ENCODE data around the gene CPTP.

Gene CPTP

DNA sequence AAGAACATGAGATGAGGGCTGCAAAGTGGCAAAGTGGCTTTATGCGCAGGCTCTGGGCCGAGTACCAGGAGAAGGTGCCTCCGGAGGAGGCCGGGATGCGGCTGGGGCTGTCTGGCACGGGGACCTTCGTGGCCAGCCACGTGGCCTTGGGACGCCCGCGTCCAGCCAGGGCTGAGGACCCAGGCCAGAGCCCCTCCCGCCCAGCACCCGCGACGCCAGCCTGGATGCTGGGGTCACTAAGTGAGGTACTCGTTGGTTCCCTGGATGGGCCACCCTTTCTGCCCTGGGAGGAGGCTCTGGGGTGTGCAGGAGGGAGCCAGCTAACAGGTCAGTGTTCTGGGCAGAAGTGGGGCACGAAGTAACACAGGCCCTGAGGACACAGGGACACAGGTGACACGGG is 31.8 kb upstream of the CPTP start:
- no peak for DNase-seq

DNA sequence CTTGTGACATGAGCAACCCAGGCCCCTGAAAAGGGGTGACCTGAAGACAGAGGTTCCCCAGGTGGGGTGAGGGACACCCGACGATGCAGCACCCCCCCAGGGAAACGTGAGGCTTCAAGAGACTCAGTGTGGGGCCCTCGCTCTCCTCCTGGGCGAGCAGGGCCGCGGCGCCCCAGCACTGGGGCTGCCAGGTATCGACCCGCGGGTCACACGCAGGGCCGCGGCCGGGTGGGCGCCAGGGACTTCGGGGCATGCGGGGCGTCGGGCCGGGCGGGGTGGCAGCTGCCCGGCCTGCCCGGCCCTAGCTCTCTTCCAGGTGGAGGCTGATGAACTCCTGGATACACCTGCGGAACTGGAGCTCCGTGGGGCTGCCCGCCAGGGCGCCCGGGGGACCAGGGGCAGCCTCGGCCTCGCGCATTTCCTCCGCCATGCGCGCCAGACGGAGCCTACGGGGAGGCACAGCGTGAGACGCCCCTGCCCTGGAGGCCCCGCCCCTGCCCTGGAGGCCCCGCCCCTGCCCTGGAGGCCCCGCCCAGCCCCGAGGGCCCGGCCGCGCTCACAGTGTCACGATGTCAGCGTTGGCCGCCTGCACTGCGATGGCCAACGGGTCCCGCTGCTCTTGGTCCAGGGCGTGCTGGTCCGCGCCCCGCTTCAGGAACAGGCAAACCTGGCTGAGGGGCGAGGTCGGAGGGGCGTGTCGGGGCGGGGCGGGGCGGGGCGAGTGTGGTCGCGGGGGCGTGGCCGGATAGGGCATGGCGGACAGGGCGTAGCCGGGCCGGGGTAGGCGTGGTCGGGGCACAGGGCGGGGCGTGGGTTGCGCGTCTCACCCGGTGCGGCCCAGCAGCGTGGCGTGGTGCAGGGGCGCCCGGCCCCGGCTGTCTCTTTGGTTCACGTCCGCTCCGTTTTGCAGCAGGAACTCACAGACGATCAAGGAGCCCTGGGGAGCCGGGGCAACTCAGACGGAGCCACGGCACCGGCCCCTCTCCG is 31.0 kb upstream of the CPTP start:
- no peak for DNase-seq

DNA sequence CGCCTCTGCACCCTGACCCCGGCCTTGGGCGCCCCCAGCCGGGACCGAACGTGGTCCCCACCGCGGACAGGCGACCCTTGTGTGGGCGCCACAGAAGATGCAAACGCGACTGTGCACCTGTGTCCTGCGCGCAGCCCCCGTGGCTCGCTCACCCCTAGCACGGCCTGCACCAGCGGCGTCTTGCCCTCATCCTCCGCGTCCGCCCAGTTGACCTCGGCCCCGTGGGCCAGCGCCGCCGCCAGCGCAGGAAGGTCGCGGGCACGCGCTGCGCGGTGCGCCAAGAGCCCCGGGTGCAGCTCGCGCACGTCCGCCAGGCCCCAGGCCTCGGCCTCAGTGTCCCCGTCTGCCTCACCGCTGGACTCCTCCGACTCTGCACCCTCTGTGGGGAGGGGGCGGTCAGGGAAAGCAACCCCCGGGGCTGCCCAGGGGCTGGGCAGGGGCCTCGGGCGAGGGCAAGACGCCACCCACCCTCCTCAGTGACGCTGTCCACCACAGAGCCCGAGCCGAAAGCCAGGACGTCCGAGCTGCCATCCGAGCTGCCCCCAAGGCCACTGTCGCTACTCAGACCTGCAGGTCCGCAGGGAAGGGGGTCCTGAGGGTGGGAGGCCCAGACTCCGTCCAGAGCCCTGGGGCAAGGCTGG is 30.2 kb upstream of the CPTP start:
- no peak for DNase-seq

DNA sequence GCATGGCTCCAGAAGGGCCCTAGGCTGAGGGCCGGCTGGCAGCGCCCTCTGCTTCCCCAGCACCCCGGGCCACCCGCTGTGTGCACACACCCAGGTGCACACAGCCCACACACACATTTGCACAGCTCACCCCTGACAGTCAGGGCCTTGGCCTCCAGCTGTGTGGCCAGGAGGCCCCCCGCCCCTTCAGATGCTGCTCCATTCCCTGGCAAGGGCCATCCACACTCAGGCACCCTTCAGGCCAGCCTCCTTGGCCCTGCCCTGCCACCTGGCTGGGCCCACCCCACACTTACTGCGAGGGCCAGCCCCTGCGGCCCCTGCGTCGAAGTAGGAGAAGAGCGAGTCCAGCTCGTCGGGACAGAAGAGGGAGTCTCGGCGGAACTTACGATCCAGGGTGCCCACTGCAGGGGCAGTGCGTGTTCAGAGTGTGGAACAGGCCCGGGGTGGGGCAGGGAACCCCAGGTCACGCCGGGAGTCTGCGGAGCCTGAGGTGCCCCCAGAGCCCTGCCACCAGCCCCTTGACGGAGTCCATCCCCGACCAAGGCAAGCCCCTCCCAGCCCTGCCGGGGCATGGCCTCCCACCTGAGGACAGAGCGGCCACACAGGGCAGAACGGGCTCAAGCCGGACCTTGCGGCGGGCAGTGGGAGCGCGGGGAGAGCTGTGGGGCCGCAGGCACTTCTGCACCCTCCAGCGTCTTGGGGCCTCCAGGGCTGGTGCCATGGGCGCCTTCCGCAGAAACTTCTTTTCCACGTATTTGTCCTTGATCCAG is 29.3 kb upstream of the CPTP start:
- no peak for DNase-seq

DNA sequence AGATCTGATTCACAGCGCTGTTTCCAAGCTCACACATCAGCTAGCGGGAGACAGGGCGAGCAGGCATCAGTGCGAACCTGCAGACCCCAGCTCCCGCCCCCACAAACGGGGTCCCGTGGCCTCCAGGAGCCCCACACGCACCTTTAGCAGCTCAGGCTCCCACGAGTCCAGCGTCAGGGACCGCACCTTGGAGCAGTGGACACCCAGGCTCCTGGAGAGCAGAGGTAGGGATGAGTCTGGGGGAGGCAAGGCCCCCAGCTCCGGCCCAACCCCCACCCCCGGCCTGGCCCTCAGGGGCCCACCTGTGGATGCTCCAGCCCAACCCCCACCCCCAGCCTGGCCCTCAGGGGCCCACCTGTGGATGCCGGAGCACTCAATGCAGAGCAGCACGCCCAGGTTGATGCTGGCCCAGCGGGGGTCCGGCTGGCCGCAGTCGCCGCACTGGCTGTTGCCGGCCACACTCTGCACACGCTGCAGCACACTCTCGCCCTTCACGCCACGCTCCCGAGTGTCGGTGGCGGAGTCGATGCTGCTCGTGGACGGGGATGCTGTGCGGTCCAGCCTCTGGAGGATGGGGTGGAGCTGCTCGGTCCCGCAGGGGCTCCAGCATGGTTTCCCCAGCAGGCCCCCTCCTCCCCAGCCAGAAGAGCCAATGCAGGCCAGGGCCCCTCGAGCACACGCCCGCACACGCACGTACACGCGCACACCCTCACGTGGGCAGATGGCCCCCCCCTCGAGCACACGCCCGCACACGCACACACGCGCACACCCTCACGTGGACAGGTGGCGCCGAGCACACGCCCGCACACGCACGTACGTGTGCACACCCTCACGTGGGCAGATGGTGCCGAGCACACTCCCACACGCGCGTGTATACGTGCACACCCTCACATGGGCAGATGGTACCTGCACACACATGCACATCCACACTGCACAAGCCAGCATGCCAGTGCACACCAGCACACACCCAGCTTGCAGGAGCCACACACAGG is 28.2 kb upstream of the CPTP start:
- no peak for DNase-seq

DNA sequence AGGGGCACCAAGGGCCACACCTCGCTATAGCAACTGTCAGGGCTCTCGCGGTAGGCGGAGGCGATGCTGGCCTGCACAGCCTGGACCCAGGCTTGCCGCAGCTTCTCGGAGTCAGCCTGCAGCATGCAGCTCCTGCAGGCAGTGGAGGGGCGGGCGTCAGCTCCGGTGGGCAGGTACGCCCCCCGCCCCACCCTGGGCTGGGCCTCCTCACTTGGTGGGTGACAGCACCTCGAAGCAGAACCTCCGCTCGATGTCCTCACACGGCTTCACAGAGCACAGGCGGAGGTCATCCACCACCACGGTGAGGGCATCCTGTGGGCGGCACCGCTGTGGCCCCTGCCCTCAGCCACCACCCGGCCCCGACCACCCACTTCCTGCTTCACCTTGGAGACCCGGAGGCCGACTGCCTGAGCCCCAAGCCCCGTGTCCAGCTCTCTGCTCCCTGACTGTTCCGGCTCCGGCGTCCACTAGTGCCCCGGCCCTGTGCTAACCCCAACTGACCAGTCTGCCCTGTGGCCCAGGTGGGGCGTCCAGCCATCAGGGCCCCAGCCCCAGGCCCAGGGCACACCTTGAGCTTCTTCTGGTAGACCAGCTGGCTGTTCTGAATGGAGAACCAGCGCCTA is 26.7 kb upstream of the CPTP start:
- no peak for DNase-seq

DNA sequence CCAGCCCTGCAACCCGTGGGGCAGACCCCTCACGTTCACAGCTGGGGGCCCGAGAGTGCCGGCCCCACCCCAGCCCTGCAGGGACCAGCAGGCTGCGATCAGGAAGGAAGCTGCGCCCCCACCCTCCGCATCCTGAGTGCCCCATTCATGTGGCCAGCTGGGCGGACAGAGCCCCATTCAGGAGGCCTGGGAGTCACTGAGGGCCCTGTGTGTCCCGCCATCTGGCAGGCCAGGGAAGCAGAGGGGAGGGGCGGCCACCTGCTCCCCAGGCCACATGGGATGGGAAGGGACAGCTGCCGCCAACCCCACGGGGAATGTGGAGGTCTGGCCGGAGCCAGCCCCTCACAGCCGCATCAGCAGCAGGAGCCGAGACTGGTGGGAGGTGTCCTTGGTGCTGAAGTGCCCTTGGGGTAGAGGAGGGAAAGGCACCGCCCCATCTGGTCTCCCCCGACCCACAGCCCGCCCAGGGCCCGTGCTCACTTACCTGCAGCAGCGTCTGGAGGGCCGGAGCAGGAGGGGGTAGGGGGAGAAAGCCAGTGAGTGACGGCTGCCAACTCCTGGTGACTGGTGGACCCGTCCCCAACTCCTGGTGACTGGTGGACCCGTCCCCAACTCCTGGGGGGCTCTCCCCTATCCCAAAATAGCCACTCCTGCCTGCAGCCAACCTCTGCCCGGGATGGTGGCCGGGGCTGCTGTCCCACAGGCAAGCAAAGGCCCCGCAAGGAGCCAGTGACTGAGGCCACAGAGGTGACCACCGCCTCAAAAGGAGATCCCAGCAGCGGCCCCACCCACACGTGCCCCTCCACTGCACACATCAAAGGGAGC is 25.5 kb upstream of the CPTP start:
- DNase-seq, result no peak

DNA sequence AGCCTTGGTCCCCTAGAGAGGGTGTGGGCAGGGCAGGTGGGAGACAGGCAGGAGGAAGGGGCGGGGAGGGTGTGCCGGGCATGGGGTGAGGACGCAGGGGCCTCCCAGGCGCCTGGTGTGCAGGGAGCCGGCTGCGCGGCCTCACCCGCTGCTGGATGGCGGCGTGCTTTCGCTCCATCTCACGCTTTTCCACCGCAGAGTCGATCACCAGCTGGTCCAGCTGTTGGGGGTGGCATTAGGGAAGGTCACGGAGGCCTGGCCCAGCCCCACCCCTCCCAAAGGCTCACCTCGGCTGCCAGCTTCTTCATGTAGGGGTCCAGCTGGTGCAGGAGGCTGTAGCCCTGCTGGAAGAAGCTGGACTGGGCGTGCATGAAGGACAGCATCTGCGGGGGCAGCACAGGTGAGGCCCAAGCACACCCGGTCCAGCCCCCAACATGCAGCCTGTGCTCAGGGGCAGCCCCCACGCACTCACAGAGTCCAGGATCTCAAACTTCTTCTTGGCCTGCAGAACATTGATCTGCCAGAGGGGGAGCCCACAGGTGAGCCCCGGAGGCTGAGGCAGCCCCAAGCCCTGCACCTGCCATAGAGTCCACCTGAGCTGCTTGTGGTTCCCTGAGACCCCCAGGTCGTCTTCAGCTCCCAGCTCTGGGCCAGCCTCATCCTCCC is 24.8 kb upstream of the CPTP start:
- DNase-seq, result no peak

DNA sequence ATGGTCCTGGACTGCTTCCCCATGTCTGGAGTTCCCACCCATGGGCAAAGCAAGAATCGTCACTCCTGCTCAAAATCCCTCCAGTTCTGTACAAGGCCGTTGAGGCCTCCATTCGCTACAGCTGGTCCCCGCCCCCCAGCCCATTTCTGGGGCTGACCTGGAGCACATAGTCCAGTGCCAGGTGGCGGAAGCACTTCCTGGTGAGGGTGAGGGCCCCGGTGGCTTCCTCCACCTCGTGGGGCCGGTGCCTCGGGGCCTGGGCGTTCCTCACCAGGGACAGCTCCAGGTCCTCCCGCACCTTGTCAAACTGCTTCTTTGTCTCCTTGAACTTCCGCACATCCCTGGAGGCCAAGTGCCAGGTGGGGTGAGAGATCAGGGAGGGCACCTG is 24.3 kb upstream of the CPTP start:
- DNase-seq, result no peak

DNA sequence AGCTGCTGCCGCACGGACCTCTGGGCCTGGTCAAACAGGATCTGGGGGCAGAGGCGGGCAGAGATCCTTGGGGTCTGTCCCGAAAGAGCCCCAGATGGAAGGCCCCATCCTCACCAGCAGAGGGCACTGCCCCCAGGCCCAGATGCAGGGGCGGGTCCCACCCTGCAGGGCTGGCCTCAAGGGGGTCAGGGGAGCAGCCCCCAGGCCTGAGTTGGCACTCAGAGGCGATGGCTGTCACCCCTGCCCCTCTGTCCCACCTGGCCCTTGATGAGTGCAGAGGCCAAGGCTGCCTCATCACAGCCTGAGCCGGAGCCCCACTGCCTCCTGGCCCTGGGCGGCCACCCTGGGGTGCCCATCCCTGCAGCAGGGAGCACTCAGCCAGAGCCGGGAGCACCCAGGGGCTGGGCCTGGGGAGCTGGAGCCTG is 22.6 kb upstream of the CPTP start:
- DNase-seq, result no peak

DNA sequence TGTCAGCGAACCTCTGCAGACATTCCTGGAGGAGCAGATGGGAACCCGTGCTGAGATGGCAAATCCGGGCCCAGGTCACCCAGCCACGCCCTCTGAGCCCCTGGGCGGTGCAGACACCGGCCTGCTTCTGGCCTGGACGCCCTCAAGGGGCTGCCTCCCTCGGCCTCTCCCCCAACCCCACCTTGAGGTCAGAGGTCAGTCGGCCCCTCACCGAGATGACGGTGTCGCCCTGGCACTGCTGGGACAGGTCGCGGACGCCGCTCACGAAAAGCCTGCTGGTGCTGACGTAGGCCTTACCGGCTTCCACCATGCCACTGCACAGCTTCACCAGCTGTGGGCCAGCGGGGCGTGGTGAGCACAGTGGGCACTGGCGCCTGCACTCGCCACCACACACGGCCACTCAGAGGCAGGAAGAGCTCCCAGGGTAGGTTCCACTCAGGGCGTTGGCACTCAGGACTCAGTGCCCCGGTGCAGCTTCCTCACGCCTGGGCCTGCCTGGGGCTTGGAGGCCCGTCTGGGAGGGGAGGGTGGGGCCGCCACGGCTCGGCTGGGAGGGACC is 21.6 kb upstream of the CPTP start:
- DNase-seq, result no peak

DNA sequence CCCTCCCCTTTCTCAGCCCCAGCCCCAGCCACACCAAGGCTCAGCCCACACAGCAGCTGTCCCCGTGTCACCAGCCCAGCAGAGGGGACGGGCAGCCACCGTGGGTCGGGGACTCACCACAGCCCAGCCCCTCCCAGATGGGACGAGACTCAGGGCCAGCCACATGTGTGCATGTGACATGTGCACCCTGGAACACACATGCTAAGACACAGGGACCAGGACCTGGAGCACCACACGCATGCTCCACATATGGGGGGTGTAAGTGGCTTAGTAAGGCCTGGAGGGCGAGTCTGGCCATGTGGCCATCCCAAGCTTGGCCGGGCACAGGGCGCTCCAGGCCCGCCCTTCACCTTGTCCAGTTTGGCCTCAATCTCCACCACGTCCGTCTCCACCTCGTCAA is 20.9 kb upstream of the CPTP start:
- DNase-seq, result no peak

DNA sequence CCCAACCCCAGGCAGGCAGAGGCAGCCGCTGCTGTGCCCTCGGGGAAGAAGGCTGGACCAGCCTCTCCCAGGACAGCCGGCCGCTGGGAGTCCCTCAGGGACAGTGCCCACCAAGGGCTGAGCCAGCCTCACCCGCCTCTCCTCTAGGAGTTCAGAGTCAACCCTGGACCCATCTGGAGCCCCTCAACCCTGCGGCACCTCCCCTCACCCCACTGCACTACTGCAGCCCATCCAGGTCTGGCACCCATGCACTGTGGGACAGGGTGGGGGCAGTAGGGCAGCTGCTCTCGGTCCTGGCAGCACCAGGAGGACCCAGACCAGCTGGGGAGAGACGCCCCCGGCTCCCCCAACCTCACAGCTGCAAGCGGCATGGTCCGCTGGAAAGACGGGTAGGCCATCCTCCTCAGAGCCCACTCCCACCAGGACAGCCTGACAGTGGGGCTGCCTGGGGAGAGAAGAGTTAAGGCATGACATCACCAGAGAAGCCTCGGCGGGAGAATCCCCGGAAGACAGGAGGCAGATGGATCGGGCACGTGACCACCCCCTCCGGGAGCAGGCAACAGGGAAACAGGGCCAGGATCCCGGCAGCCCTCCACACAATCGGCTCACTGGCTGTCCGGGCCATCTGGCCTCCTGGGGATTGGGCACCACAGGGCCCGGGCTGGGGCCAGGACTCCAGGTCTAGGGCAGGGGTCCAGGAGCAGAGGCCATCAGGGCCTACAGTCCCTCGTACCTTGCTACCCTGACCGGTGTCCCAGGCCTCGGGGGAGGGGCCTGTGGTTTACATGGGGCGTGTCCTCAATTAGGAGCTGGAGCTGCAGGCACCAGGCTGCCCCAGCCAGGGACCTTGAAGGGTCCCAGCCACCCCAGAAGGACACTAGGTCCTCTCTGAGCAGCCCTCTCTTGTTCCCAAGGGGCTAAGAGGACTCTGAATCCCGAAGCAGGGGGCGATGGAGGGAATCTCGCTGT is 20.0 kb upstream of the CPTP start:
- no peak for DNase-seq

DNA sequence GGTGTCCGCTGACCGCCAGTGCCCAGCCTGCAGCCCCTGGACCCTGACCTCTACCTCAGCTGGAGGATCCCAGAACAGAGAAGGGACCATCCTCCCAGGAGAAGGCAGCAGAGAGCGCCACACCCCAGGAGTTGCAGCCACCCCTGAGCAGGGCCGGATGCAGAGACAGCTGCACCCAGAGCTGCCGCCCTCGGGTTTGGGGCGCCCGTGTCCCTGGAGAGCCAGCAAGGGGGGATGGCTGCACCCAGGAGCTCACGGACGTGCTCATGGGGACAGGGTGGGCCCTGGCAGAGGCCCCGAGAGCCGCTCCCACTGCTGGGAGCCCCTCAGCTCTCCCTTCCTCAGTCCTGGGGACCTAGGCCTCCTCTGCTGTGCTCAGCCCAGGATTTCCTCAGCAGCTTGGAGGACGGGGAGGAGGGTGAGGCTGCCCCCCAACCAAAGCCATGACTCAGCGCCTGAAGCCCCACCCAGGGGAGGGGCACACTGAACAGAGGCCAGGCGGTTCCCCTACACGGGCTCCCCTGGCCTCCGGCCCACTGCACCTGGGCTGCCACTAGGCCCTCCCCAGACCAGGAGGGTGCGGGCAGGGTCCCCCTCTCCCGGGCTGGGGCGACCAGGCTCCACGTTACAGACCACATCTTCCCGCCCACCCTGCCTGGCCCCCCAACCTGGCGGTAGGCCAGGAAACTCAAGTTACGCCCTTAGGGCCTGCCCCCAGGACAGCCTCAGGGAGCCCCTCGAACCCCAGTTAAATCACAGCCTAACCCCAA is 19.1 kb upstream of the CPTP start:
- no peak for DNase-seq

DNA sequence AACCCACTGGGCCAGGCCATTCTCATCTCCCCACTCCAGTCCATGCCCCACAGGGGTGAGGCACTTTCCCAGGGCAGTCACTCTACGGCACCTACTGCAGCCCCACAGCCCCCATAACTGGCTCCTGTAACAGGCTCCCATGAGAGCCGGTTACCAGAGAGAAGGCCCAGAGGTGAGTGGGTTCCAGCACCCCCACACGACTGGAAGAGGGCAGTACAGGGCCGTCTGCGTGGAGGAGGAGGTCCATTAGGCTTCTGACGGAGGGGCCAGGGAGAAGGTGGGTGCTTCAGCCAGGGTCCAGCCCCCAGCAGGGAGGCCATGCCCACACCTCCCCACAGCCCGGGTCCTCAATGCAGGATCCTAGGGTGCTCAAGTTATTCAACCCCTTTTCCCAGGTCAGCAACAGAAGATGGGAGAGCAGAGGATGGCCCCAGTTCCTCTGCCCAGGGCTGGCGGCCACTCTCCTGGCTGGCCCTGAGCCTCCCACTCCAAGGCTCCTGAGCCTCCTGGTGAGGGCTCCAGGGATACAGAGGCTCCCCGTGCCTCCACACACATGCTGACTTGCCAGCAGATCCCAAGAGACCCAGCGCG is 18.4 kb upstream of the CPTP start:
- no peak for DNase-seq

DNA sequence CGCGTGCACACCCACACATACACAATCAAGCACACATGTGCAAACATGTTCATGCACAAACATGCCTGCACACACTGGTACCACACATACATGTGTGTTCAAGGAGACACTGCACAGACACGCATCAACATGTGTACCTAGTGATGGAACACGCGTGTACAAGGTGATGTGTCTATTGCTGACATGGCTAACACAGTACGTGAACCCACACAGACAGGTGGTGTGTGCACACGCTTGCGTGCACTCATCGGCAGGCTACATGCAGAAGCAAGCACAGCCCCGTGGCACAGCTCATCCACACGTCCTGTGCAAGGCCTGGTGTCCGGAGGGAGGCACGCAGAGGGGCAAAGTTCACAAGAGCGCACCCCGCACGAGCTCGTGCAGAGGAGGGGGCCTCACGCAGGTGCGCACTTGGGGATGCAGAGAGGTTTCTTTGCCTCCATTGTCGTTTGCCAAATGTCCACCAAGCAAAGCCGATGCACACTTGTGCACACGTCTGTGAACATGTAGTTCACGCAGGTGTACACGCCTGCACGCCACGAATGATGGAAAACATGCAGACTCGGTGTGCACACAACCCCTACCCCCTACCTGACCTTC is 17.8 kb upstream of the CPTP start:
- DNase-seq, result no peak

DNA sequence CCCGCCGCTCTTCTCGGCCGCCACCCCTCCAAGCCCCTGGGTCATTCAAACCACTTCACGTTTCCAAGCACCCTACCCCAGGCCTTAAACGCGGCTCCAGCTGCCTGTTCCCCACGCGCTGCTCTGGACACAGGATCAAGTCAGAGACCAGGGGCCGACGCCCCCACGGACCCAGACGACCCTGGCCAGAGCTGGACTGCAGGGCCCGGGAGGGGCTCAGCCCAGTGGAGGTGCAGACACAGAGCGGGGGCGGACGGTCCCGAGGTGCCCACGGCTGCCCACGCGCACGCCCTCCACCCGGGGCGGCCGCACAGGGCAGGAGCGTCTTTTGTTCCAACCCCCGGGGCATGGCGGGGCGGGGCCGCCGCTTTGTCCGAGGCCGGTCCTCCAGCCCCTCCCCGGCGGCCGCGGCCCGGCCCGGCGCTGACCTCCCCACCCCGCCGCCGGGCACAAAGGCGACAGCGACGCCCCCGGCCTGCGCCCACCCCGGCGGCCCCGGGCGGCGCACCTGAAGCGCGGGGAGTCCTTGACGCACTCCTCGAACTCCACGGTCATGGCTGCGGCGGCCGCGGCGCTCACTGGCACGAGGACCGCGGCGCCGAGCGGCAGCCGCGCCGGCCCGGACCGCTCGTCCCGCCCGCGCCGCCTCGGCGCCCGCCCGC is 17.2 kb upstream of the CPTP start:
- DNase-seq, result no peak
